ENCODE results near the gene TGFA. TPM values are rescaled to one million over a fixed set of nuclear protein-coding genes. Genes with fewer than 3 reads are reported as not detected.

TGFA gene
- total and polyA plus RNA-seq, 11 donors: 0.50 to 4.9 (median 1.0) TPM

- Histone ChIP-seq H3K27ac (no peak overlapping the region), H3K36me3 (no peaks in the 10 kb centered on the region), H3K9me3 (no peaks in the 10 kb centered on the region), H3K4me1 (peaks cover 0 to 3% (median 0%) of the 10 kb centered on the region in 12 donors), H3K4me3 (no peak overlapping the region), H3K27me3 (peaks cover 0 to 22% (median 4%) of the 10 kb centered on the region in 9 donors)
- intact Hi-C loops (cut with DNase I): no loop called here
- no peak for TF ChIP-seq POLR2A (IDR thresholded peaks at IDR 0.05)
- no peak for TF ChIP-seq CTCF (IDR thresholded peaks at IDR 0.05)
- DNase-seq: no peak
- ATAC-seq: no peak
- 71 to 79% (median 78%) methylated on average over 2 of the region's 2 CpGs for WGBS, 4 donors
Measured at GRCh38 chr2:70546376-70546775, 7.2 kb downstream of the TGFA start.

GRCh38 chr2:70541481-70542020, 12.1 kb downstream of the TGFA start:
- Histone ChIP-seq H3K27me3 (peaks cover 0 to 7% (median 0%) of the 10 kb centered on the region in 9 donors), H3K36me3 (no peaks in the 10 kb centered on the region), H3K4me3 (no peak overlapping the region), H3K9me3 (peaks cover 0 to 15% (median 2%) of the 10 kb centered on the region in 12 donors), H3K4me1 (peaks cover 0 to 3% (median 0%) of the 10 kb centered on the region in 12 donors), H3K27ac (no peak overlapping the region)
- DNase-seq: no peak
- WGBS, 4 donors: 42 to 58% (median 45%) methylated on average over 8 of the region's 8 CpGs
- intact Hi-C loops (cut with DNase I): no loop called here
- TF ChIP-seq CTCF (IDR thresholded peaks at IDR 0.05): no peak
- no peak for TF ChIP-seq POLR2A (IDR thresholded peaks at IDR 0.05)
- ATAC-seq: peak in 3 of 4 donors; percentile 49 to 68 (median 55)

GRCh38 chr2:70537840-70538239, 15.8 kb downstream of the TGFA start:
- Histone ChIP-seq H3K9me3 (peaks cover 0 to 20% (median 2%) of the 10 kb centered on the region in 12 donors), H3K27ac (no peak overlapping the region), H3K4me1 (peaks cover 0 to 19% (median 0%) of the 10 kb centered on the region in 12 donors), H3K27me3 (peaks cover 0 to 5% (median 0%) of the 10 kb centered on the region in 9 donors), H3K4me3 (no peak overlapping the region), H3K36me3 (no peaks in the 10 kb centered on the region)
- no peak for ATAC-seq
- no peak for TF ChIP-seq CTCF (IDR thresholded peaks at IDR 0.05)
- no peak for TF ChIP-seq POLR2A (IDR thresholded peaks at IDR 0.05)
- intact Hi-C loops (cut with DNase I): no loop called here
- DNase-seq: no peak
- 69 to 88% (median 77%) methylated on average over 1 of the region's 1 CpG for WGBS, 4 donors

- WGBS, 4 donors: 95 to 98% (median 96%) methylated on average over 2 of the region's 2 CpGs
- Histone ChIP-seq H3K4me1 (peaks cover 0 to 18% (median 0%) of the 10 kb centered on the region in 12 donors), H3K9me3 (peaks cover 0 to 20% (median 2%) of the 10 kb centered on the region in 12 donors), H3K36me3 (no peaks in the 10 kb centered on the region), H3K27ac (no peak overlapping the region), H3K27me3 (no peaks in the 10 kb centered on the region), H3K4me3 (no peak overlapping the region)
- intact Hi-C loops (cut with DNase I): no loop called here
- no peak for TF ChIP-seq POLR2A (IDR thresholded peaks at IDR 0.05)
- DNase-seq (no peak), ATAC-seq (no peak)
Measured at GRCh38 chr2:70536517-70537055, 17.0 kb downstream of the TGFA start.

Measured in heart left ventricle (tissue), 16 donors.